T-helper 2 cell treated with Interferon-gamma antibody and Interleukin-4, amounts not matched to agents 5 μg/mL and 100 μg/mL, for 36 hours (primary cell): ENCODE data around the gene C15orf39.

Experiments
- DNase-seq: peaks from one replicate; pipeline ENCODE4 v3.0.0; 2021; ENCODE audit warnings: low spot score
- H3K27ac Mint-ChIP-seq: one replicate; pipeline ENCODE4 v1.8.0; 2021; ENCODE audit warnings: mild to moderate bottlenecking, mixed read lengths
- H3K27me3 Mint-ChIP-seq: one replicate; pipeline ENCODE4 v1.8.0; 2021; ENCODE audit warnings: low read depth, mixed read lengths
- H3K36me3 Mint-ChIP-seq: one replicate; pipeline ENCODE4 v1.8.0; 2021; ENCODE audit warnings: low read depth, mixed read lengths
- H3K4me1 Mint-ChIP-seq: one replicate; pipeline ENCODE4 v1.8.0; 2021; ENCODE audit warnings: low read depth, mixed read lengths
- H3K4me3 Mint-ChIP-seq: one replicate; pipeline ENCODE4 v1.8.0; 2022; ENCODE audit warnings: mild to moderate bottlenecking, moderate library complexity, mixed read lengths
- H3K9me3 Mint-ChIP-seq: one replicate; pipeline ENCODE4 v1.8.0; 2021; ENCODE audit warnings: mixed read lengths

C15orf39 gene

GRCh38 chr15:75201616-75202250, at the start of gene C15orf39:
C15orf39 (plus strand) TSS chr15:75201882; CDS start chr15:75206049, 4,167 bp downstream.
- H3K4me1 Mint-ChIP-seq: peaks cover 55% of the 10 kb centered on the region
- DNase-seq: peak; percentile 77
- no peaks in the 10 kb centered on the region for H3K9me3 Mint-ChIP-seq
- peaks cover 42% of the 10 kb centered on the region for H3K36me3 Mint-ChIP-seq
- H3K27ac Mint-ChIP-seq: peak within 1 kb of the TSS; percentile 86
- peak within 1 kb of the TSS; percentile 95 for H3K4me3 Mint-ChIP-seq
- H3K27me3 Mint-ChIP-seq: no peaks in the 10 kb centered on the region

DNA sequence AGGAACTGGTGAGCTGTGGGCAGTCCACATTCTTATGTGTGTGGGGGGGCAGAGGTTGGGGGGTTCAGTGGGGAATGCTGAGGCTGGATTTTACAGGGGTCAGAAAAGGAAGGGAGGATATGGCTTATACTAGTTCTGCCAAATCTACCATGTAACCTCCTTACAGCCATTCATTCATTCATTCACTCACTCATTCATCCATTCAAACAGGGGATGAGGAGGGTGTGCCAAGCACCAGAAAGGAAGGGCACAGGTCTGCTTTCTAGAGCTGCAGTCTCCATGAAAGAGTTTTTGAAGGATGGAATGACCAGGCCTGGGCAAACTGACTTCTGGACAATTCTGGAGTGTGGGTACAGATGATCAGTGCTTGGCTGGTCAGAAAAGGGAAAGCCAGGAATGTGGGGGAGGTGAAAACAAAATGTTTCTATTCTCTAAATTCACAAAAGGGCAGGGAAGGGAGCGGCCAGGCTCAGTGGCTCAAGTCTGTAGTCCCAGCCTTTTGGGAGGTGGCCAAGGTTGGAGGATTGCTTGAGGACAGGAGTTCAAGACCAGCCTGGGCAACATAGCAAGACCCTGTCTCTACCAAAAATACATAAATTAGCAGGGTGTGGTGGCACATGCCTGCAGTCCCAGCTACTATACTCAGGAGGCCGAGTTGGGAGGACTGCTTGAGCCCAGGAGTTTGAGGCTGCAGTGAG, 49.2 kb upstream of the C15orf39 start:
- peak overlapping the region; percentile 42 for H3K27ac Mint-ChIP-seq

DNA sequence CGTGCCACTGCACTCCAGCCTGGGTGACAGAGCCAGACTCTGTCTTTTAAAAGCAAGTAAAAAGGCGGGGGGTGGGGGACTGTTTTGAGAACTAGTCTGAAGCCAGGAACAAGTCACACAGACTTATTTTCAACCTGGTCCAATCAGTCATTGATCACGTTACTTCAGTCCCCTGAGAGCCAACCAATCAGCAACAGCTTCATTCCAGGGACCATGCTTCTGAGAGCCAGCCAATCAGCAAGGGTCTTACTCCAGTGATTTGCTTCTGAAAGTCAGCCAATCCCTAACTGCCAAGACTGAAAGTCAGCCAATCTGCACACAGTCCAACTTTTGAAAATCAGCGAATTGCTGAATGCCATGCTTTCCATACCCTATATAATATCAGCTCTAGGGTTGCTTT, 48.6 kb upstream of the C15orf39 start:
- Mint-ChIP-seq H3K27me3 (no peaks in the 10 kb centered on the region), H3K9me3 (peaks cover 13% of the 10 kb centered on the region), H3K36me3 (peaks cover 7% of the 10 kb centered on the region), H3K4me3 (peak overlapping the region; percentile 17), H3K4me1 (peaks cover 30% of the 10 kb centered on the region), H3K27ac (peak overlapping the region; percentile 44)
- DNase-seq: no peak

More for the DNA sequence above, 49.2 kb upstream of the C15orf39 start:
- H3K4me1 Mint-ChIP-seq: peaks cover 30% of the 10 kb centered on the region
- H3K4me3 Mint-ChIP-seq: peak overlapping the region; percentile 10
- no peak for DNase-seq
- H3K27me3 Mint-ChIP-seq: no peaks in the 10 kb centered on the region
- peaks cover 18% of the 10 kb centered on the region for H3K9me3 Mint-ChIP-seq
- H3K36me3 Mint-ChIP-seq: peaks cover 7% of the 10 kb centered on the region

GRCh38 chr15:75153565-75154276, 48.0 kb upstream of the C15orf39 start:
- Mint-ChIP-seq H3K9me3 (peaks cover 11% of the 10 kb centered on the region), H3K27me3 (no peaks in the 10 kb centered on the region), H3K4me3 (peak overlapping the region; percentile 17), H3K4me1 (peaks cover 30% of the 10 kb centered on the region), H3K36me3 (peaks cover 7% of the 10 kb centered on the region), H3K27ac (peak overlapping the region; percentile 64)
- DNase-seq: no peak

- H3K4me1 Mint-ChIP-seq: peaks cover 29% of the 10 kb centered on the region
- peaks cover 10% of the 10 kb centered on the region for H3K9me3 Mint-ChIP-seq
- DNase-seq: no peak
- no peak overlapping the region for H3K4me3 Mint-ChIP-seq
- H3K27ac Mint-ChIP-seq: peak overlapping the region; percentile 26
- peaks cover 7% of the 10 kb centered on the region for H3K36me3 Mint-ChIP-seq
- no peaks in the 10 kb centered on the region for H3K27me3 Mint-ChIP-seq
These were observed 47.1 kb upstream of the C15orf39 start for GRCh38 chr15:75154461-75155062.

DNA sequence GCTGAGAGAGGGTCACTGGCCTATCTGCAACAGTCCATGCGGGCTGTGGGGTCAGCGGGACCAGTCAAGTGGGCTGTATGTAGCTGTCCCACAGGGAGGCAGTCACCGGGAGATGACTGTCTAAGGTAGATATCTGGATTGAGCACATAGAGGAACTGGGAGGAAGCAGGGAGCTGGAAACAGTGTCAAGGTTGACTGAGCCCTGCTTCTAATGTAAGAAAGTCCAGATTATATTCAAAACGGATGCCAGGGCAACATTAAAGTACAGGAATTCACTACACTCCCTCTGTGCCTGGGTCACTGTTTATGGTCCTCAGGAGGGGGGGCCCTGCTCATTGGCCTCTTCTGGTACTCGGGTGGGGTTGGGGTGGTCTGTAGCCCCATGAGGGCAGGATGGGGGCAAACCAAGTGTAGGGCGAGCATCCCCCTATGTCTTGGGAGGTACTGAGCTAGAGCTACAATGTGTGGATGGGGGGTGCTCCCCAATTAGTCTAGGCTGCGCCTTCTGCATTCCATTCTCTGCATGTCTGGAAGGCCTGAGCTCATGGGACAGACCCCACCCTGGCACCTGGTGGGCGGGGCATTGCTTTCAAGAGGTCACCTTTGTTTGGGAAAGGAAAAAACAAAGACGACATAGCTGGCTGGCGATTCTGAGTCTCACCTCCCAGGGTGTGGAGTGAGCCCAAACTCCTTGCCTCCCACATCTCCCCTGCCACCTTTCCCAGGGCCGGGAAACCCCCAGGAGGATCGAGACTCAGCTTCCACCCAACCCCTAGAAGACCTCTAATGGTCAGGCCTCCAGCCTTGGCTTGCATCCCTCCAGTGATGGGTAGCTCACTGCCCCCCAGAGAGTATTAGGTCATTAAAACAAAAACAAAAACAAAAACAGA, 45.1 kb upstream of the C15orf39 start:
- peaks cover 15% of the 10 kb centered on the region for H3K4me1 Mint-ChIP-seq
- H3K27me3 Mint-ChIP-seq: no peaks in the 10 kb centered on the region
- H3K36me3 Mint-ChIP-seq: peaks cover 1% of the 10 kb centered on the region
- no peak overlapping the region for H3K27ac Mint-ChIP-seq
- DNase-seq: no peak
- H3K9me3 Mint-ChIP-seq: peaks cover under 1% of the 10 kb centered on the region
- no peak overlapping the region for H3K4me3 Mint-ChIP-seq

DNA sequence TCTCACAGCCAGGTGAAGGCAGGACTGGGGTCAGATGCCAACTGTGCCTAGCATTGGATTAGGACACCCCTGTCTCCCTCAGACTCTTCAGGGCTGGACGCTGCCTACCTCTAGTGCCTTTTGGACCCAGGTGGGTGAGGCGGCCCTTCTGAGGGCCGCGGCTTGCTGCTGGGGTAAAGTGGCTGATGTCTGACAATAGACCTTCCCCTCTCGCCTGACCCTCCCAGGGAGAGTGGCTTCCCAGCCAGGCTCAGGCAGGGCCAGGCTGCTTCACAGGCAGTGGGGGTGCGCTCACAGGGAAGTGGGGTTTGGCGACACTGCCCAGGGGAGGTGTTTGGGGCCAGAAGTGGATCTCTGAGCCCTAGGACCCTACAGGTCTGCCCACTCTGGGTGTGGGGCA, 43.3 kb upstream of the C15orf39 start:
- Mint-ChIP-seq H3K27me3 (peaks cover 2% of the 10 kb centered on the region), H3K27ac (no peak overlapping the region), H3K9me3 (no peaks in the 10 kb centered on the region), H3K4me3 (no peak overlapping the region), H3K4me1 (peaks cover 8% of the 10 kb centered on the region), H3K36me3 (peaks cover 1% of the 10 kb centered on the region)
- no peak for DNase-seq

DNA sequence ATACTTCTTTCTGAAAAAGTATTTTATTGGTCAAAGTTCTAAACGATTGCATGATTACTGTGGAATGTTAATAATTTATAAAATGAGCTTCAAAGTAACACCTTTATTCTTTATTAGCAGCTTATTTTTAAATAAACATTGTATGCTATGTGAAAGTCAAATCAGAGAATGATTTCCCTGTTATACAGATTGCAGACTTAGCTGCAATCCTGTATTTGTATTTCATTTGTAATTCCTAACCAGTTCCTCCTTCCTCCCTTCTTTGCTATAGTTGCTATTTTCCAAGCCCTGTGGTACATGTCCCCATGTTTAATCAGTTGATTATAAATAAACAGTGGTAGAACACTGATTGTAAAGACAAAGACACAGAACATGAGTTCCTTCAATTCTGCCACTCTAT, 42.4 kb upstream of the C15orf39 start:
- Mint-ChIP-seq H3K4me1 (peaks cover 2% of the 10 kb centered on the region), H3K9me3 (no peaks in the 10 kb centered on the region), H3K4me3 (no peak overlapping the region), H3K27me3 (peaks cover 2% of the 10 kb centered on the region), H3K27ac (no peak overlapping the region), H3K36me3 (peaks cover 1% of the 10 kb centered on the region)
- no peak for DNase-seq

DNA sequence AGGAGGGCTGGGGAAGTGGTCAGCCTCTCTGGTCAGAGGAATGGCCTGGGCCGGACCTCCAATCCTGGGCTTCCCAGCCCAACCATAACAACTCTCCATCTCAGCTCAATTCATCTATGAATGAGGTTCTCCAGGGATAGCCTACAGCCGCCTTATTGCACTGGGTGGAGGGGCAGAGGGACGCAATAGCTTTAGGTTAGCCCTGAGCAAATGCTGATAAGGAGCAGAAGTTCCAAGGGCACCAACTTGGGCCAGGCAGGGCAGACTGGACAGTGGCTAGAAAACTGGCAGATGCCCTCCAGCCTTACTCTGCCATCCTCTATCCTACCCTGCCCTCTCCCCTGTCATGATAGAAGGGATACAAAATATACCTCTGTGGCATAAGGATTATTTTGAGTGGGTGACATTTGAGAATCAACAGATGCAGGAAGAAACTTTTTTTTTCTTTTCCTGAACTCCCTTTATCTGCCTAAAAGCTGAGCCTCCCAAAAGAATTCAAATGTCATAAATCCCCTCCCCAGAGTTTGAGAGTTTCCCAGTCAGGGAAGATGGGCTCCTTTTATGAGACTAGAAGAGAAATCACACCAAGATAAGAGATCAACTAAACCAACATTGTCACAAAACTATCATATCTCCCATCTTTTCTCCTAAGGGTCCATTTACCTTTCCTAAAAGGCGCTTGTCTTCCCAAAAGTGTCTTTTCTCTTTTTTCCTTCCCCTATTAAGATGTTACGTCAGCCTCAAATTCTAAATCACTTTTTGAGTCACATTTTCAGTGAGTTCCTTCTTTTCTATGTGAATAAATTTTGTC, 40.4 kb upstream of the C15orf39 start:
- DNase-seq: no peak
- Mint-ChIP-seq H3K27ac (no peak overlapping the region), H3K36me3 (peaks cover 2% of the 10 kb centered on the region), H3K4me1 (peaks cover 6% of the 10 kb centered on the region), H3K4me3 (no peak overlapping the region), H3K9me3 (peaks cover 1% of the 10 kb centered on the region), H3K27me3 (peaks cover 2% of the 10 kb centered on the region)

- Mint-ChIP-seq H3K36me3 (peaks cover 2% of the 10 kb centered on the region), H3K9me3 (peaks cover 5% of the 10 kb centered on the region), H3K27me3 (peaks cover 2% of the 10 kb centered on the region), H3K27ac (no peak overlapping the region), H3K4me1 (peaks cover 9% of the 10 kb centered on the region), H3K4me3 (no peak overlapping the region)
- DNase-seq: no peak
These were observed 39.7 kb upstream of the C15orf39 start for GRCh38 chr15:75161917-75162414.

GRCh38 chr15:75163150-75163564, 38.5 kb upstream of the C15orf39 start:
- Mint-ChIP-seq H3K4me1 (peaks cover 17% of the 10 kb centered on the region), H3K27ac (no peak overlapping the region), H3K36me3 (peaks cover 4% of the 10 kb centered on the region), H3K9me3 (peaks cover 5% of the 10 kb centered on the region), H3K4me3 (no peak overlapping the region), H3K27me3 (peaks cover 2% of the 10 kb centered on the region)
- no peak for DNase-seq

GRCh38 chr15:75164625-75165350, 36.9 kb upstream of the C15orf39 start:
- Mint-ChIP-seq H3K4me3 (no peak overlapping the region), H3K27ac (no peak overlapping the region), H3K27me3 (peaks cover 2% of the 10 kb centered on the region), H3K4me1 (peaks cover 30% of the 10 kb centered on the region), H3K36me3 (peaks cover 14% of the 10 kb centered on the region), H3K9me3 (peaks cover 15% of the 10 kb centered on the region)
- DNase-seq: no peak
